Activated T-helper 1 cell treated with Interleukin-2 at 50 U/mL for 16 hours (primary cell): ENCODE measurements around the gene SMPD2.
"Not testable (repeated sequence)": the region's sequence is repeated elsewhere in the genome, so short reads cannot be mapped to it uniquely, and the experiment has no call there.

Source experiments
- DNase-seq: peaks from one replicate; pipeline ENCODE4 v3.0.0-alpha.2; 2020; ENCODE audit warnings: low read depth

SMPD2 gene

GRCh38 chr6:109461205-109461604 lies 20.7 kb downstream of the SMPD2 start:
- not testable (repeated sequence) for DNase-seq

DNA sequence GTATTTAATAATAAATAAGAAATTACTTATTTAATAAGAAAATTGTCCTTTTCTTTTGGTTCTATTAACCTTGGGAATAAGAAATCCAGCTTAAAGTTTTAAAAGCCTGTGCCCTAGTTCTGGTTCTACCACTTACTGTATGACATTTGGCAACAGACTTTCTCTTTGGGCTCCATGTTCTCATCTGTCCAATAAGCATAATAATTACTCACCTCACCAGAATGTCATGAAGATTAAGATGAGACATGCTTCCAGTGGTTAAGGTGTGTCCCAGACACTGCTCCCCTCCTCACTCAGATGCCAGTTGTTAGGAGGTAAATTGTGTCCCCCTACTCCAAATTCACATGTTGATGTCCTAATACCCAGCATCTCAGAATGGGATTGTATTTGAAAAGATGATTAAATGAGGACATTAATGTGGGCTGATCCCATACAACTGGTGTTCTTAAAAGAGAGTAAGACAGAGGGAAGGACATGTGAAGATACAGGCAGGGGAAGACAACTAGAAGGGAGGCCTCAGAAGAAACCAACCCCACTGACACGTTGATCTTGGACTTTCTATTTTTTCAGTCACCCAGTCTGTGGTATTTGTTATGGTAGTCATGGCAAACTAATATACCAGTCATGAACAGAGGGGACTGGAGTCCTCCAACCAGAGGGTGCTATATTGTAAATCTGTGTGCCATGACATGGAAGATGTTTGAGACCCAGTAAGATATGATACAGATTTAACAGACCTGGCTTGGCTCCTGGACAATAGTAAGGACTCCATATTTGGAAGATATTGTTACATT lies 21.4 kb downstream of the SMPD2 start:
- DNase-seq = no peak

DNA sequence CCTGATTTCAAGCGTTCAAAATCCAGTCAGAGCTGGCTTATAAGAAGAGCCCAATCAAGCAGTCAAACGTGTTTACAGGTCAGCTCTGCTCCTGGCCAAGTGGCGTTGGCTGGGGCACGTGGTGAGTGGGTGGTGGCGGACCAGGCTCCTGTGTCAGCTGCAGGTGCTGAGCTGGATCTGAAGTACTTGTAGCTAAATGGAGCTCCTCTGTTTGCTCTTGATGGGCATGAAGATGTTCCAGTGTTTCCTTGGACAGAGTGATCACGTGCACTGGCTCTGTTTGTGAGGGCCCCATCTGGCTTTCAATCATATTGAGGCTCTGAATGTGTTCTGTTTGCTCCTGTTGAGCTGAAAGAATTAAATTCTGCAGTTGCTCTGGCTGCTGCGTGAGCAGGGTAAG lies 25.2 kb downstream of the SMPD2 start:
- no peak for DNase-seq

- DNase-seq = no peak
These were observed 25.8 kb downstream of the SMPD2 start for GRCh38 chr6:109466212-109466923.

DNA sequence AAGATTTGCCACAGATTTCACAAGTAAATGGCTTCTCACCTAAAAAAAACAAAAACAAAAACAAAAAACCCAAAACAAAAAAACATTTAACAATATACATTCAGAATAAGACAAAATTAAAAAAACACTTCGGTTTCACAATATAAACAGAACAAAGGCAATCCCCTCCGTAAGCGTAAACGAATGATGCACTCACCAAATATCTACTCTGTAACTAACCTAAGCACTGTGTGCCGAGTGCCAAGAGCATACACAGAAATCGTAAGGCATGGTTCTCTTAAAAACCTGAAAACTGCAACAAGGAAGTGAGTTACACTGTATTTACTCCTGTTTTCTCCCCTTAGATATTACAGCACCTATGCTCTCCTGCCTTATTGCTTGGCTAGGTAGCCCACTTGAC lies 27.2 kb downstream of the SMPD2 start:
- no peak for DNase-seq

- no peak for DNase-seq
These were observed 29.2 kb downstream of the SMPD2 start for GRCh38 chr6:109469591-109470189.

DNA sequence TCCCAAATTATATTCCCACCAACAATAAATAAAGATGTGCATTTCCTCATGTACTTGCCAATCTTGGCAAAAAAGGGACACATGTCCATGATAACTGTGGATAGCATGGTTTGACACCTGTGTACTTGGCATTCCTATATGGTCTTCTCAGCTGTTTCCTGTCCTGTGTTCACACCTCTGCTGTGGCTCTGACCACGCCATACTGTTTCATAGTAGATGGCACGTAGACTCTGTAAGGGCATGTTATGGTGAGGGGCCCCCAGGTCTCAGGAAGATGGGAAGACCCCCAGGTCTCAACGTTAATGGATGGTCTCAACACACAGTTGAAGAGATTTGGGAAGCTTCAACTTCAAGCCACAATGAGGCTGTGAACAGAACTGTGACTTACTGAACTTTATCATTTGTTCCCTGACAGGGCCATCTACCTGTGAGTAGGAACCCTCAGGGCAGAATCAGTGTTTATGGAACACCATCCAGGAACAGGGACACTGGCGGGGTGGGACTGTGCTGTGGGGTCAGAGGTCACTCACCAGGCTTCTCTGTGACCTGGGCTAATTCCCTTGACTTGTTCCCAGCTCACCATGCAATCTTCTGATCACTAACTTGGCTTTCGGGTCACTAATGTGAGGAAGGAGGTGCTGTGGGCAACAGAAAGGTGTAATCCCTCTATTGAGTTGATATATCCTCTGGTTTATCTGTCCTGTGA lies 30.7 kb downstream of the SMPD2 start:
- DNase-seq = no peak

DNA sequence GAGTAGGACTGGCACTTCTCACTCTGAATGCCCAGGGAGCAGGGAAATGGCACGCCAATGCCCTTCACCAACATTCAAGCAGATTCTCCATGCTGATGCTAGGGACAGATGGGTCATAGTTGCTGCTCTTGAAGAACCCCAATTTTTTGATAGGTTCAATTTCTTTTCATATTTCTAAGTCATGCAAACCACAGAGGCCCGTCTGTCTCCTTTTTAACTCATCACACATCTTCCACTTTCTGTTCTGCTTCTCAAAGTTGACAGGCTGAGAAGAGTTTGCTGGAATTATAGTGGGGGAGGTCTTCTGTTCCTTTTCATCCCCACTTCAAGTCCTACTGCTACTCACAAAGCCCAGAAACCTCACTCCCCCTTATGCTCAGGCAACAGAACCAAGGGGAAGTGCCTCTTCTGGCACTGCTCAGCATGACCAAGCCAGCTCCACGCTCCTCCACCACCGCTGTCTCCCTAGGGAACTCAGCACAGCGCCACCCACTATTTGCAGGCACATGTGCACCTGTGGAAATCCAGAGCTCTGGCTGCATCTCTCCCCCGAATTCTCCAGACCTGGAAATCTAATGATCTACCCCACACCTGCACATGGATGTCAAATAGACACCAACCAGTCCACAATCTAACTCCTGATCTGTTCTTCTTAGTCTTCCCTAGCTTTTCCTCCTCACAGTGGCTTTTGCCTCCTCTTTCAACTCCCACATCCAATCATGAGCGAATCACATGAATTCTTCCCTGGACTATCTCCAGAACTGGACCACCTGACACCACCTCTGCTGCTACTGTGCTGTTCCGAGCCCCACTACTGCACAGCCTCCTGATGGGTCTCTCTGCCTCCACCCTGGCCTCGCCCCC lies 31.8 kb downstream of the SMPD2 start:
- DNase-seq = no peak

DNA sequence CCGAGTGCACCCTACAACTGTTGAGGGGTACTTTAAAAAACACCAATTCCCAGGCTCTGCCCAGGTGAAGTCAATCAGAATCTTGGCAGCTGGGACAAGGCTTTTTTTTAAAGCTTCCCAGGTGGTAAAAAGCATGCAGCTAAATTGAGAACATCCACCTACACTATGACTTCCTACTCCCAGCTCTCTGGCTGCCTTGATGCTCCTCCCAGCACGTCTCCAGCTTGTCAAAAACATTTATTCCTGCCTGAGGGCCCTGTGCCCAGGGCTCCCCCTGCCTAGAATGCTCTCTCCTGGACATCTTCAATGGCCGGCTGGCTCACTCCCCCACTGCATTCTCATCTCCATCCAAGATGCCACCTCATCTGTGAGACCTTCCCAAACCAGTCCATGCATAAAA lies 32.6 kb downstream of the SMPD2 start:
- no peak for DNase-seq

DNA sequence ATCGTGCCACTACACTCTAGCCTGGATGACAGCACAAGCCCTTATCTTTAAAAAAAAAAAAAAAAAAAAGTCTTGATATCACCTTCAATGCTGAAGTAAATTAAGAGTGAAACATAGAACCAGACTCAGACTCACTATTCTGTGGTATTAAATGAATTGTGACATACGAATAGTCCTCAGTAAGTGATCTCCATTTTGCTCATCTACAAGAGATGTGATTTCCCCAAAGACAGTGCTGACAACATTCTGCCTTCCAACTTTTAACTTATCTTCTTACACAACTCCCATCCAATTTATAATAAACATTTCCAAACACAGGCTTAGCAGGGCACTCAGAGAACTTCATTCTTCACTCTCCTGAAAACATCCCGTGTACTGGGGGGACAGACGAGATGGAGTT lies 34.5 kb downstream of the SMPD2 start:
- no peak for DNase-seq

DNA sequence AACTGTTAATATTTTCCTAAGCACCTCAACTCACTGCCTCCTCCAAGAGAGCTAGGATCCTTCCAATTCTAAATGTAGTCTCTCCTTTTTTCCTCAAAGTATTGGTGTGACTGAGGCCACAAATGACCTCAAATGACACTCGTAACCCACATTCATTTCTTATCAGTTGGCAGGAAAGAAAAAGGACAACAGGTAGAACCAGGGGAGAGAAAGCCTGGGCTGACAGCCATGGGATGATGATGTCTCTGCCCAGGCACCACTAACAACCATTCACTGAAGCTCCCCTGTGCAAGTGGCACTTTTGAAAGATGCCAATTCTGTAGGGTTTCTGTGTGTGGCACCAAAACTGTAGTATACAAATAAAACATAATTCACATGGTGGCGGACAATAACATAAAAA lies 35.1 kb downstream of the SMPD2 start:
- no peak for DNase-seq

- DNase-seq = no peak
These were observed 36.7 kb downstream of the SMPD2 start for GRCh38 chr6:109477184-109477583.

DNA sequence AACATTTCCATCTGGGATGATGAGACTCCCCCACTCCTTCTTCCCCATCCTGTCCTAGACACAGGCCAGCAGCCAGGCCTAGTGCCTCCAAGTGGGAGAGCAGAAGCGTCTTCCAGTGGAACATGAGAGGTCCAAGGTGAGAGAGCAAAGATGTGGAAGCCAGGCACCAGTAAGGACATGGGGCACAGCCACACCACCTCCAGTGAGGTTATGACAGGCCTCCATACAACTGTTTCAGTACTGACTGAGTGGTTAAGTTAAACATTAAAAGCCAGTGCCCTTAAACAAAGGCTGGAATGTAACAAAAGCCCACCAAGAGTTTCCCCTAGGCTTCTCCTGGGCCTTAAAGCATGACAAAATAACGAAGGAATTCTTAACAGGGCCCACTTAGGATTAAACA lies 37.2 kb downstream of the SMPD2 start:
- DNase-seq = no peak

DNA sequence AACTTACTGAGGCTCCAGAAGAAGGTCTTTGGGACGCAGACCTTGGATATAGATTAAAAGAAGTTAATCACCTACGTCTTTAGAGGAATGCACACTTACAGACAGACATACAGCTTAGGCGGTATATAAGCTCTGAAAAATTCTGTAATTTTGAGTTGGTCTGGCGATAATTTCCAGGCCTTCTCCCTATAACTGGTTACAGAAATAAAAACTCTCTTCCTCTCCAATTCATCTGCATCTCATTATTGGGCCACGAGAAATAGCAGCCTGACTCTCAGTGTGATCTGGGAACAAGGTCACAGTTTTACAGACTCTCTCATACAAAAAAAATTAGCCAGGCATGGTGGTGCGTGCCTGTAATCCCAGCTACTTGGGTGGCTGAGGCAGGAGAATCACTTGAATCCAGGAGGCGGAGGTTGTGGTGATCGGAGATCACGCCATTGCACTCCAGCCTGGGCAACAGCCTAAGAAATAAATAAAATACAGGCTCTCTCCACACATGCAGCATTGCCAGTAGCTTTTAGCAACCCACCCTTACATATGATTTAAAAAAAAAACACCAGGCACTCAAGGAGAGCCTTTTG lies 37.8 kb downstream of the SMPD2 start:
- DNase-seq = no peak

DNA sequence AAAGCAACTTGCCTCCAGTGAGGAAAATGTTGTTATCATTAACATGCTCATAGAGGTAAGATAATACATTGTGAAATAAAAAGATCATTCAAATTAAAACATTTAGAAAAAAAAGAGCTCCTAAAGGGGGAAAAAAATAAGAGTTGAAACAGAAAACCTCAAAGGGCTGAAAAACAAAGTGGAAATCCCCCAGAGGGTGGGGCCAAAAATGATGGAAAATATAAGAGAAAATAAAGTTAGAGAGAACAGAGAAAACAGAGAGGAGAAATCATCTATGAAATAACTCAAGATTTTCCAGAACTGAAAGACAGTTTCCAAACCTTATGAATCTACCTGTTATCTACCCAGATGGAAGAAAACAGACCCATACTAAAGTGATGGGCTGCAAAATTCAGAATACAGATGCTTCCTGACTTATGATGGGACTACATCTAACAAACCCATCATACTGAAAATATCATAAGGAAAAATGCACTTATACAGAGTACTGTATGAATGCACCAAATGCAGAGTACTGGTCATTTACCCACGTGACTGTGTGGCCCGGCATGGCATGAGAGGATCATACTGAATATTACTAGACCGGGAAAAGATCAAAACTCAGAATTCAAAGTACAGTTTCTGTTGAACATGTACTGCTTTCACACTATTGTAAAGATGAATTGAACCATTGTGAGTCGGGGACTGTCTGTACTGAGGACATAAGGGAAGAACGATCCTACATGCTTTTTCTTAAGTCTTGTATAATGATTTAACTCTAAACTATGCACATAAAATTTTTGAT lies 38.5 kb downstream of the SMPD2 start:
- DNase-seq = no peak

- DNase-seq = no peak
These were observed 40.5 kb downstream of the SMPD2 start for GRCh38 chr6:109480993-109481480.

DNA sequence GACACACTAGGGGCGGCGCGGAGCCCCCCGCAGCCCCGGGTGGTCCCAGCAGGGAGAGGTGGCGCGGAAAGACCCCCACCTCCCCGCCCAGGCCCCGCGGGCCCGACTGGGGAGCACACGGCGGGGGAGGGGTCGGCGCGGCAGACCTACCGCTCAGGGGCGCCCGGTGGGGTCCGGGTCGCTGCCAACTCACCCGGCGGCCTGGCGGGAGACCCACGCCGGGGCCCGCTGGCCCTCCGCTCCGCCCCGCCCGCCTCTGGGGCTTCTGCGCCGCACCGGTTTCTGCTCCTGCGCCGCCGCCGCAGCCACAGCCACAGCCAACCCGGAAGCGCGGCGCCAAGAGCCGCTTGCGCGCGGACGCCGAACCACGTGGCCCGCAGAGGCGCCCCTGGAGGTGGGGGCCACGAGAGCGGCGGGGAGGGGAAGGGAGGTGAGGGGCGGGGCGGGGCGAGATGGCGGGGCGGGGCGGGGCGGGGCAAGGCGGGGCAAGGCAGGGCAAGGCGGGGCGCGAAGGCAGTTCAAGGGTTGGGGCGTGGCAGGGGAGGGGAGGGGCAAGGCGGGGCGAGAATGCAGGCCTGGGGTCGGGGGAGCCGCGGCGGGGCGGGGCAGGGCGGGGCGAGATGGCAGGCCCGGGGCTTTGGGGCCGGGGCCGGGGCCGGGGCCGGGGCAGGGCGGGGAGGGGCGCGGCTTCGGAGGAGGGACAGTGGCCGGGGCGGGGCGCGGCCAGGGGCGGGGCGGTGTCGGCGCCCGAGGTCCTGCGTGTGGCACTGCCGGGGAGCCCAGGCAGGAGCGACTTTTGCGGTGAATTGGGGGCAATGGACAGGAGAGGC lies 42.6 kb downstream of the SMPD2 start, which contains the start of gene ZBTB24:
ZBTB24 (minus strand) TSS at position 315 of the 830 bp plus-strand sequence. CDS start 1,193 bp downstream, outside the sequence.
- DNase-seq = peak; percentile 88

- no peak for DNase-seq
These were observed 43.2 kb downstream of the SMPD2 start for GRCh38 chr6:109483735-109484057.

DNA sequence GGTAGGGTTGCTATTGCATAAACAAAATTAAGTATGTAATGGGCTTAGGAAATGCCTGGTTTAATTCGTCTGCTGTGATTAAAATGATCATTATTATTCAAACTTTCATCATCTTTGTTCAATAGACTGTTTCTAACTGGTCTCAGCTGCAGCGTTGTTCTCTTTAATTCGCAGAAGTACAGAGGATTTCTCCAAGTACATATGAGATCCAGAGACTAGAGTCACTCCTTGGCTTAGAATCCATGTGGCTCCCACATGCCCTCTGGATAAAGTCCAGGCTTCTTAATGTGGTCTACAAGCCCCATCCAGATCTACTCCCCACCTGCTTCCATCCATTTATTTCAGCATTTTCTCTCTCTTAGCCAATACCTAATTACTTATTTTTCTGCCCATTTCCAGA lies 43.6 kb downstream of the SMPD2 start:
- no peak for DNase-seq
